ENCODE measurements around the gene PCDHA8. TPM values are rescaled to one million over a fixed set of nuclear protein-coding genes. Genes with fewer than 3 reads are reported as not detected.
"Not testable (repeated sequence)": the region's sequence is repeated elsewhere in the genome, so short reads cannot be mapped to it uniquely, and the experiment has no call there.

The PCDHA8 gene, protein sequence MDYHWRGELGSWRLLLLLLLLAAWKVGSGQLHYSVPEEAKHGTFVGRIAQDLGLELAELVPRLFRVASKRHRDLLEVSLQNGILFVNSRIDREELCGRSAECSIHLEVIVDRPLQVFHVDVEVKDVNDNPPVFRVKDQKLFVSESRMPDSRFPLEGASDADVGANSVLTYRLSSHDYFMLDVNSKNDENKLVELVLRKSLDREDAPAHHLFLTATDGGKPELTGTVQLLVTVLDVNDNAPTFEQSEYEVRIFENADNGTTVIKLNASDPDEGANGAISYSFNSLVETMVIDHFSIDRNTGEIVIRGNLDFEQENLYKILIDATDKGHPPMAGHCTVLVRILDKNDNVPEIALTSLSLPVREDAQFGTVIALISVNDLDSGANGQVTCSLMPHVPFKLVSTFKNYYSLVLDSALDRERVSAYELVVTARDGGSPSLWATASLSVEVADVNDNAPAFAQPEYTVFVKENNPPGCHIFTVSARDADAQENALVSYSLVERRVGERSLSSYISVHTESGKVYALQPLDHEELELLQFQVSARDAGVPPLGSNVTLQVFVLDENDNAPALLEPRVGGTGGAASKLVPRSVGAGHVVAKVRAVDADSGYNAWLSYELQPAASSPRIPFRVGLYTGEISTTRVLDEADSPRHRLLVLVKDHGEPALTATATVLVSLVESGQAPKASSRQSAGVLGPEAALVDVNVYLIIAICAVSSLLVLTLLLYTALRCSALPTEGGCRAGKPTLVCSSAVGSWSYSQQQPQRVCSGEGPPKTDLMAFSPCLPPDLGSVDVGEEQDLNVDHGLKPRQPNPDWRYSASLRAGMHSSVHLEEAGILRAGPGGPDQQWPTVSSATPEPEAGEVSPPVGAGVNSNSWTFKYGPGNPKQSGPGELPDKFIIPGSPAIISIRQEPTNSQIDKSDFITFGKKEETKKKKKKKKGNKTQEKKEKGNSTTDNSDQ
- 1 to 10 TPM in 5 of 8 experiments, under 1 TPM in 1, not detected in 2; 0.31 to 3.2 (median 2.2) TPM for total RNA-seq

- 7 to 92% (median 77%) methylated on average over 2 to 15 of the region's 47 CpGs for WGBS, 10 experiments
- Histone ChIP-seq H3K27ac (no peak within 1 kb of the TSS), H3K4me3 (no peak within 1 kb of the TSS), H3K4me1 (replicated peaks in 1 of 2) (no peaks in the 10 kb centered on the region)
- in situ Hi-C loops (cut with MboI; ENCODE audit: low pct_unique_long_range_greater_than_20kb in 2 of 9, low sequenced_read_pairs in 9 of 9, unreplicated experiment in 9 of 9), result no loop called here
- ATAC-seq (replicated peaks in 6 of 8), result no peak
Observed at GRCh38 chr5:140840978-140841962, at the start of gene PCDHA8. TSS of gene PCDHA8 (plus strand) at chr5:140841187. CDS start at chr5:140841322, 135 bp downstream.

DNA sequence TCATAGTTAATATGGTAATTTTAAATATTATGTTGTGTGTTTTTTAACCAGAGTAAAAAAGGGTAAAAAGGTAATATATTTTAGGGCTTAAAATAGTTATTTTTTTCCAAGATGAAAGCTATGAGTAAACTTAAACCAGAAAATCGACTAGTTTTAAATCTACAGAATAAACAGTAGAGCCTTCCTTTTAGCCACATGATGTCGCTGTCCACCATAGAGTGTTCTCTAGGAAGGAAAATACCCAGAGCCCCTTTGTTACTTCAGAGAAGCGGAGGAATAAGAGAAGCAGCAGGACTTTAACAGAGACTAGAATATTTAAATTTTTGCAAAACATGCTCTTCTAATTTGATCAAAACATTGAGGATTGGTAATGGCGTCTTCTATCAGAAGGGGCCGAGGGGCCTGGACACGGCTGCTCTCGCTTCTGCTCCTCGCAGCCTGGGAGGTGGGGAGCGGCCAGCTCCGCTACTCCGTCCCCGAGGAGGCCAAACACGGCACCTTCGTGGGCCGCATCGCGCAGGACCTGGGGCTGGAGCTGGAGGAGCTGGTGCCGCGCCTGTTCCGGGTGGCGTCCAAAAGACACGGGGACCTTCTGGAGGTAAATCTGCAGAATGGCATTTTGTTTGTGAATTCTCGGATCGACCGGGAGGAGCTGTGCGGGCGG, 46.3 kb upstream of the PCDHA8 start, which contains the start of gene PCDHA2:
TSS of gene PCDHA2 (plus strand) at position 258 of the 664 bp plus-strand sequence.
- peak within 1 kb of the TSS in 1 of 5 donors; percentile 35 for H3K4me3 ChIP-seq
- no peak within 1 kb of the TSS for H3K27ac ChIP-seq
- WGBS, 10 experiments, result 0 to 100% (median 39%) methylated on average over 1 to 23 of the region's 27 CpGs
- in situ Hi-C loops (cut with MboI; ENCODE audit: low pct_unique_long_range_greater_than_20kb in 2 of 9, low sequenced_read_pairs in 9 of 9, unreplicated experiment in 9 of 9), result no loop called here
- H3K4me1 ChIP-seq (replicated peaks in 1 of 2), result no peaks in the 10 kb centered on the region
- ATAC-seq (replicated peaks in 6 of 8), result peak in 3 of 8 experiments; percentile 27 to 88 (median 54)

GRCh38 chr5:140795259-140795641, 45.7 kb upstream of the PCDHA8 start:
- WGBS, 10 experiments, result 11 to 100% (median 41%) methylated on average over 1 to 14 of the region's 15 CpGs; no CpG with 5 or more reads in 2 of the 10 experiments
- in situ Hi-C loops (cut with MboI; ENCODE audit: low pct_unique_long_range_greater_than_20kb in 2 of 9, low sequenced_read_pairs in 9 of 9, unreplicated experiment in 9 of 9), result no loop called here
- no peaks in the 10 kb centered on the region for H3K4me1 ChIP-seq (replicated peaks in 1 of 2)
- peak in 3 of 8 experiments; percentile 44 to 86 (median 60) for ATAC-seq (replicated peaks in 6 of 8)
- H3K27ac ChIP-seq, result no peak overlapping the region
- peak overlapping the region in 1 of 5 donors; percentile 35 for H3K4me3 ChIP-seq

GRCh38 chr5:140796072-140796717, 44.8 kb upstream of the PCDHA8 start:
- H3K4me3 ChIP-seq; in situ Hi-C loops (cut with MboI; ENCODE audit: low pct_unique_long_range_greater_than_20kb in 2 of 9, low sequenced_read_pairs in 9 of 9, unreplicated experiment in 9 of 9); H3K4me1 ChIP-seq (replicated peaks in 1 of 2); H3K27ac ChIP-seq; ATAC-seq (replicated peaks in 6 of 8): not testable (repeated sequence)
- WGBS, 10 experiments, result 0 to 100% (median 91%) methylated on average over 1 to 33 of the region's 72 CpGs; no CpG with 5 or more reads in 2 of the 10 experiments

DNA sequence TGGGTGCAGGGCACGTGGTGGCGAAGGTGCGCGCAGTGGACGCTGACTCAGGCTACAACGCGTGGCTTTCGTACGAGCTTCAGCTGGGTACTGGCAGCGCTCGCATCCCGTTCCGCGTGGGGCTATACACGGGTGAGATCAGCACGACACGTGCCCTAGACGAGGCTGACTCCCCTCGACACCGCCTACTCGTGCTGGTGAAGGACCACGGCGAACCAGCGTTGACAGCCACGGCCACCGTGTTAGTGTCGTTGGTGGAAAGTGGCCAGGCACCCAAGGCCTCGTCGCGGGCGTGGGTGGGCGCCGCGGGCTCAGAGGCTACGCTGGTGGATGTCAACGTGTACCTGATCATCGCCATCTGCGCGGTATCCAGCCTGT, 44.3 kb upstream of the PCDHA8 start:
- H3K4me3 ChIP-seq, result no peak overlapping the region
- H3K27ac ChIP-seq, result no peak overlapping the region
- no peak for ATAC-seq (replicated peaks in 6 of 8)
- in situ Hi-C loops (cut with MboI; ENCODE audit: low pct_unique_long_range_greater_than_20kb in 2 of 9, low sequenced_read_pairs in 9 of 9, unreplicated experiment in 9 of 9), result no loop called here
- no peaks in the 10 kb centered on the region for H3K4me1 ChIP-seq (replicated peaks in 1 of 2)
- WGBS, 10 experiments, result 96 to 98% (median 96%) methylated on average over 5 to 35 of the region's 39 CpGs; no CpG with 5 or more reads in 6 of the 10 experiments

- peak in 1 of 8 experiments; percentile 89 for ATAC-seq (replicated peaks in 6 of 8)
- Histone ChIP-seq H3K4me1 (replicated peaks in 1 of 2) (no peaks in the 10 kb centered on the region), H3K4me3 (no peak within 1 kb of the TSS), H3K27ac (no peak within 1 kb of the TSS)
- 3 to 94% (median 76%) methylated on average over 5 to 22 of the region's 29 CpGs for WGBS, 10 experiments
- in situ Hi-C loops (cut with MboI; ENCODE audit: low pct_unique_long_range_greater_than_20kb in 2 of 9, low sequenced_read_pairs in 9 of 9, unreplicated experiment in 9 of 9), result loop anchor here in 1 of 9 experiments (25.0 kb wide), 2 partner anchors 236 to 761 kb away; no protein-coding TSS in a partner anchor
Observed at GRCh38 chr5:140800816-140801493, 40.0 kb upstream of the PCDHA8 start, which contains the start of gene PCDHA3. TSS of gene PCDHA3 (plus strand) at chr5:140801057.

DNA sequence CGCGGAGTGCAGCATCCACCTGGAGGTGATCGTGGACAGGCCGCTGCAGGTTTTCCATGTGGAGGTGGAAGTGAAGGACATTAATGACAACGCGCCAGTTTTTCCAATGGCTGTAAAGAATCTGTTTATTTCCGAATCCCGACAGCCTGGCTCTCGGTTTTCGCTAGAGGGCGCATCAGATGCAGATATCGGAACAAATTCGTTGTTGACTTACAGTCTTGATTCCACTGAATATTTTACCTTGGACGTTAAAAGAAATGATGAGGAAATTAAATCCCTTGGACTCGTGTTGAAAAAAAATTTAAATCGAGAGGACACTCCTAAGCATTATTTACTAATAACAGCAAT, 39.5 kb upstream of the PCDHA8 start:
- peak in 1 of 8 experiments; percentile 64 for ATAC-seq (replicated peaks in 6 of 8)

GRCh38 chr5:140802381-140802780, 38.6 kb upstream of the PCDHA8 start:
- WGBS, 10 experiments, result 63 to 99% (median 90%) methylated on average over 2 to 37 of the region's 45 CpGs; no CpG with 5 or more reads in 5 of the 10 experiments
- in situ Hi-C loops (cut with MboI; ENCODE audit: low pct_unique_long_range_greater_than_20kb in 2 of 9, low sequenced_read_pairs in 9 of 9, unreplicated experiment in 9 of 9), result loop anchor here in 1 of 9 experiments (25.0 kb wide), 2 partner anchors 235 to 760 kb away; no protein-coding TSS in a partner anchor
- not testable (repeated sequence) for H3K4me1 ChIP-seq (replicated peaks in 1 of 2); ATAC-seq (replicated peaks in 6 of 8); H3K27ac ChIP-seq; H3K4me3 ChIP-seq

More for the DNA sequence above, 39.5 kb upstream of the PCDHA8 start:
- no peaks in the 10 kb centered on the region for H3K4me1 ChIP-seq (replicated peaks in 1 of 2)
- no peak overlapping the region for H3K27ac ChIP-seq
- H3K4me3 ChIP-seq, result no peak overlapping the region
- in situ Hi-C loops (cut with MboI; ENCODE audit: low pct_unique_long_range_greater_than_20kb in 2 of 9, low sequenced_read_pairs in 9 of 9, unreplicated experiment in 9 of 9), result loop anchor here in 1 of 9 experiments (25.0 kb wide), 2 partner anchors 236 to 761 kb away; no protein-coding TSS in a partner anchor
- 10 to 100% (median 88%) methylated on average over 1 to 16 of the region's 16 CpGs for WGBS, 10 experiments

DNA sequence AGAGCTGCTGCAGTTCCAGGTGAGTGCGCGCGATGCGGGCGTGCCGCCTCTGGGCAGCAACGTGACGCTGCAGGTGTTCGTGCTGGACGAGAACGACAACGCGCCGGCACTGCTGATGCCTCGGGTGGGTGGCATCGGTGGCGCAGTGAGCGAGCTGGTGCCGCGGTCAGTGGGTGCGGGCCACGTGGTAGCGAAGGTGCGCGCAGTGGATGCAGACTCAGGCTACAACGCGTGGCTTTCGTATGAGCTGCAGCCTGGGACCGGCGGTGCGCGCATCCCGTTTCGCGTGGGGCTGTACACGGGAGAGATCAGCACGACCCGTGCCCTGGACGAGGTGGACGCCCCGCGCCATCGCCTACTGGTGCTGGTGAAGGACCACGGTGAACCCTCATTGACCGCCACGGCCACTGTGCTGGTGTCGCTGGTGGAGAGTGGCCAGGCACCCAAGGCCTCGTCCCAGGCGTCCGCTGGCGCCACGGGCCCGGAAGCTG, 38.2 kb upstream of the PCDHA8 start:
- H3K4me1 ChIP-seq (replicated peaks in 1 of 2), result no peaks in the 10 kb centered on the region
- no peak overlapping the region for H3K27ac ChIP-seq
- no peak overlapping the region for H3K4me3 ChIP-seq
- in situ Hi-C loops (cut with MboI; ENCODE audit: low pct_unique_long_range_greater_than_20kb in 2 of 9, low sequenced_read_pairs in 9 of 9, unreplicated experiment in 9 of 9), result loop anchor here in 1 of 9 experiments (25.0 kb wide), 2 partner anchors 234 to 759 kb away; no protein-coding TSS in a partner anchor
- ATAC-seq (replicated peaks in 6 of 8), result no peak
- WGBS, 10 experiments, result 93 to 100% (median 97%) methylated on average over 4 to 35 of the region's 53 CpGs; no CpG with 5 or more reads in 6 of the 10 experiments
